GM12875 (cell line): ENCODE results near the gene COIL.
A peak's percentile ranks its signal among the peaks of the same experiment; 100 is the strongest.
"Not testable (repeated sequence)": the region's sequence is repeated elsewhere in the genome, so short reads cannot be mapped to it uniquely, and the experiment has no call there.

Source experiments
- H3K4me3 ChIP-seq: one replicate; pipeline ENCODE4 v1.5.1; 2011; ENCODE audit warnings: low read depth, low read length, control low read depth
- CTCF ChIP-seq: IDR thresholded peaks from 2 replicates; pipeline ENCODE4 v1.5.1; 2011; ENCODE audit warnings: low read depth, mild to moderate bottlenecking, control low read depth, inconsistent platforms, low read length, moderate library complexity, borderline replicate concordance; ENCODE audit not compliant: insufficient read depth

The COIL gene

GRCh38 chr17:56943505-56944125, 17.2 kb downstream of the COIL start:
- TF ChIP-seq CTCF: no peak

GRCh38 chr17:56939869-56940484, 20.9 kb downstream of the COIL start:
- no peak overlapping the region for H3K4me3 ChIP-seq
- peak; percentile 40; the same call in 1 of the 2 replicates for TF ChIP-seq CTCF

More at GRCh38 chr17:56943505-56944125, 17.2 kb downstream of the COIL start:
- no peak overlapping the region for H3K4me3 ChIP-seq

GRCh38 chr17:56938206-56938605, 22.6 kb downstream of the COIL start:
- H3K4me3 ChIP-seq: not testable (repeated sequence)

- no peak for TF ChIP-seq CTCF
- H3K4me3 ChIP-seq: no peak overlapping the region
Measured at GRCh38 chr17:56937687-56938086, 23.2 kb downstream of the COIL start.

- no peak for TF ChIP-seq CTCF
- H3K4me3 ChIP-seq: no peak overlapping the region
Measured at GRCh38 chr17:56936697-56937322, 24.0 kb downstream of the COIL start.

GRCh38 chr17:56935461-56935860, 25.4 kb downstream of the COIL start:
- TF ChIP-seq CTCF: no peak
- H3K4me3 ChIP-seq: no peak overlapping the region

- no peak for TF ChIP-seq CTCF
- no peak overlapping the region for H3K4me3 ChIP-seq
Measured at GRCh38 chr17:56934280-56934679, 26.6 kb downstream of the COIL start.
